Lower lobe of right lung (tissue), 2 donors: ENCODE measurements around the gene PCDHB11. TPM values are rescaled to one million over a fixed set of nuclear protein-coding genes. Genes with fewer than 3 reads are reported as not detected.
"Not testable (repeated sequence)": the region's sequence is repeated elsewhere in the genome, so short reads cannot be mapped to it uniquely, and the experiment has no call there.

ENCODE experiments used
- ATAC-seq, 2 donors: fragments of 200-7000 bp; cut with Tn5 transposase; one replicate each; pipeline ENCODE4 v1.9.1; 2020 to 2022; ENCODE audit warnings: mild to moderate bottlenecking in 2 of 2, moderate library complexity in 2 of 2
- DNase-seq: peaks from one replicate; pipeline ENCODE4 v3.0.0-alpha.2; 2020
- H3K27ac ChIP-seq: fragments of 200-600 bp; one replicate; pipeline ENCODE4 v1.8.0; 2022
- H3K27me3 ChIP-seq: fragments of 200-600 bp; one replicate; pipeline ENCODE4 v1.8.0; 2022; ENCODE audit warnings: low read depth
- H3K36me3 ChIP-seq: fragments of 200-600 bp; one replicate; pipeline ENCODE4 v1.8.0; 2022; ENCODE audit warnings: mild to moderate bottlenecking
- H3K4me1 ChIP-seq: fragments of 200-600 bp; one replicate; pipeline ENCODE4 v1.8.0; 2022
- H3K4me3 ChIP-seq: fragments of 200-600 bp; one replicate; pipeline ENCODE4 v1.8.0; 2022; ENCODE audit warnings: mild to moderate bottlenecking
- H3K9me3 ChIP-seq: fragments of 200-600 bp; one replicate; pipeline ENCODE4 v1.8.0; 2022
- CTCF ChIP-seq: fragments of 200-600 bp; IDR thresholded peaks from one replicate; pipeline ENCODE4 v1.8.0; 2022; ENCODE audit warnings: antibody characterized with exemption, mild to moderate bottlenecking
- intact Hi-C: fragments of 100-400 bp; cut with DNase I; formaldehyde crosslinking; loops from one replicate; pipeline ENCODE4 v1.11.0; 2022
- total RNA-seq: library from RNA; stranded (reverse); fragmentation: NEBNext Ultra II Directional; extraction: Animal tissue kit (Norgen Biotek cat#: 25700); gene quantifications from one replicate; pipeline ENCODE4 v1.2.1, GENCODE V29; 2021
- donor health status: DM: no; HTN: yes; CAD: no; lungs with severe emphysema.

PCDHB11 gene
- total RNA-seq, 1 donor from 2014 or later, result 2.7 TPM

GRCh38 chr5:141155540-141156374, 43.7 kb upstream of the PCDHB11 start:
- H3K27ac ChIP-seq, result no peak overlapping the region
- H3K9me3 ChIP-seq, result peaks cover 19% of the 10 kb centered on the region
- TF ChIP-seq CTCF, result no peak
- H3K4me1 ChIP-seq, result no peaks in the 10 kb centered on the region
- peaks cover 5% of the 10 kb centered on the region for H3K27me3 ChIP-seq
- intact Hi-C loops, result no loop called here
- no peaks in the 10 kb centered on the region for H3K36me3 ChIP-seq
- no peak overlapping the region for H3K4me3 ChIP-seq
- no peak for ATAC-seq
- DNase-seq, result no peak

- DNase-seq, H3K36me3 ChIP-seq, H3K4me3 ChIP-seq, ATAC-seq, H3K27ac ChIP-seq, intact Hi-C loops, H3K4me1 ChIP-seq, H3K27me3 ChIP-seq: not testable (repeated sequence)
- H3K9me3 ChIP-seq, result peaks cover 19% of the 10 kb centered on the region
These were observed 42.1 kb upstream of the PCDHB11 start for GRCh38 chr5:141157356-141157755.

- peaks cover 19% of the 10 kb centered on the region for H3K9me3 ChIP-seq
- H3K4me3 ChIP-seq, H3K36me3 ChIP-seq, H3K27ac ChIP-seq, H3K27me3 ChIP-seq, ATAC-seq, DNase-seq, intact Hi-C loops, H3K4me1 ChIP-seq: not testable (repeated sequence)
These were observed 41.5 kb upstream of the PCDHB11 start for GRCh38 chr5:141157901-141158300.

- TF ChIP-seq CTCF, result peak; percentile 39
- H3K4me1 ChIP-seq, result no peaks in the 10 kb centered on the region
- peaks cover 18% of the 10 kb centered on the region for H3K9me3 ChIP-seq
- H3K36me3 ChIP-seq, result no peaks in the 10 kb centered on the region
- DNase-seq (no peak), ATAC-seq (no peak)
- H3K27ac ChIP-seq, result no peak within 1 kb of the TSS
- peaks cover 26% of the 10 kb centered on the region for H3K27me3 ChIP-seq
- H3K4me3 ChIP-seq, result peak within 1 kb of the TSS; percentile 13
- intact Hi-C loops, result no loop called here
These were observed 26.8 kb upstream of the PCDHB11 start, which contains the start of gene PCDHB7 for GRCh38 chr5:141172381-141173204. Gene PCDHB7 (plus strand): TSS chr5:141172644. CDS start chr5:141172836, 192 bp downstream.

- H3K27ac ChIP-seq, H3K4me1 ChIP-seq, DNase-seq, H3K4me3 ChIP-seq, ATAC-seq, H3K36me3 ChIP-seq, intact Hi-C loops: not testable (repeated sequence)
- Histone ChIP-seq H3K9me3 (peaks cover 28% of the 10 kb centered on the region), H3K27me3 (peaks cover 25% of the 10 kb centered on the region)
These were observed 24.9 kb upstream of the PCDHB11 start for GRCh38 chr5:141174291-141175104.

- Histone ChIP-seq H3K27ac (no peak overlapping the region), H3K4me3 (no peak overlapping the region), H3K27me3 (peaks cover 25% of the 10 kb centered on the region), H3K9me3 (peaks cover 28% of the 10 kb centered on the region), H3K36me3 (no peaks in the 10 kb centered on the region), H3K4me1 (no peaks in the 10 kb centered on the region)
- intact Hi-C loops, result no loop called here
- no peak for ATAC-seq
- TF ChIP-seq CTCF, result no peak
- DNase-seq, result no peak
These were observed 23.5 kb upstream of the PCDHB11 start for GRCh38 chr5:141175933-141176332.
